SK-N-SH (cell line): ENCODE results near the gene SELENOP.

Source experiments
- CHD2 ChIP-seq: fragments of 150-350 bp; IDR thresholded peaks from 2 replicates; pipeline ENCODE4 v1.6.1; 2018; ENCODE audit warnings: low read length; ENCODE audit not compliant: partially characterized antibody
- EZH2phosphoT487 ChIP-seq: fragments of 200-600 bp; sonication (generic); IDR thresholded peaks from 2 replicates; pipeline ENCODE4 v1.6.1; 2017; ENCODE audit warnings: low read depth, mixed run types, mild to moderate bottlenecking, antibody characterized with exemption, moderate library complexity, borderline replicate concordance
- FOXM1 ChIP-seq: IDR thresholded peaks from 2 replicates; pipeline ENCODE4 v1.4.0; 2012; ENCODE audit warnings: low read depth, mild to moderate bottlenecking
- MEF2A ChIP-seq: IDR thresholded peaks from 2 replicates; pipeline ENCODE4 v1.4.0; 2012; ENCODE audit warnings: low read depth, borderline replicate concordance
- MXI1 ChIP-seq: IDR thresholded peaks from 2 replicates; pipeline ENCODE4 v1.6.1; 2012; ENCODE audit warnings: mild to moderate bottlenecking, low read depth, low read length, improper control_type of control experiment
- NRF1 ChIP-seq: IDR thresholded peaks from 2 replicates; pipeline ENCODE4 v1.6.1; 2012; ENCODE audit warnings: low read depth, mild to moderate bottlenecking, low read length
- RCOR1 ChIP-seq: fragments of 150-350 bp; IDR thresholded peaks from 2 replicates; pipeline ENCODE4 v1.6.1; 2017; ENCODE audit warnings: antibody characterized with exemption, low read length
- RXRA ChIP-seq: IDR thresholded peaks from 2 replicates; pipeline ENCODE4 v1.4.0; 2012; ENCODE audit warnings: low read depth, mild to moderate bottlenecking, borderline replicate concordance
- SIN3A ChIP-seq: IDR thresholded peaks from 2 replicates; pipeline ENCODE4 v1.6.1; 2012; ENCODE audit warnings: low read depth, mild to moderate bottlenecking, low read length, moderate library complexity, borderline replicate concordance
- USF2 ChIP-seq: fragments of 150-350 bp; IDR thresholded peaks from 2 replicates; pipeline ENCODE4 v1.6.1; 2017; ENCODE audit warnings: antibody characterized with exemption, low read length, low read depth, borderline replicate concordance
- TF ChIP-seq, protein P1 (sequence below): fragments of 200-600 bp; sonication (generic); IDR thresholded peaks from 2 replicates; pipeline ENCODE4 v1.6.1; 2017; ENCODE audit warnings: antibody characterized with exemption, mild to moderate bottlenecking, moderate library complexity
- TF ChIP-seq, protein P2 (sequence below): IDR thresholded peaks from 2 replicates; pipeline ENCODE4 v1.6.1; 2012; ENCODE audit warnings: mild to moderate bottlenecking, low read depth, low read length, moderate library complexity

GRCh38 chr5:42830924-42831323 is 19.2 kb upstream of the SELENOP start:
- TF ChIP-seq, protein P1, sequence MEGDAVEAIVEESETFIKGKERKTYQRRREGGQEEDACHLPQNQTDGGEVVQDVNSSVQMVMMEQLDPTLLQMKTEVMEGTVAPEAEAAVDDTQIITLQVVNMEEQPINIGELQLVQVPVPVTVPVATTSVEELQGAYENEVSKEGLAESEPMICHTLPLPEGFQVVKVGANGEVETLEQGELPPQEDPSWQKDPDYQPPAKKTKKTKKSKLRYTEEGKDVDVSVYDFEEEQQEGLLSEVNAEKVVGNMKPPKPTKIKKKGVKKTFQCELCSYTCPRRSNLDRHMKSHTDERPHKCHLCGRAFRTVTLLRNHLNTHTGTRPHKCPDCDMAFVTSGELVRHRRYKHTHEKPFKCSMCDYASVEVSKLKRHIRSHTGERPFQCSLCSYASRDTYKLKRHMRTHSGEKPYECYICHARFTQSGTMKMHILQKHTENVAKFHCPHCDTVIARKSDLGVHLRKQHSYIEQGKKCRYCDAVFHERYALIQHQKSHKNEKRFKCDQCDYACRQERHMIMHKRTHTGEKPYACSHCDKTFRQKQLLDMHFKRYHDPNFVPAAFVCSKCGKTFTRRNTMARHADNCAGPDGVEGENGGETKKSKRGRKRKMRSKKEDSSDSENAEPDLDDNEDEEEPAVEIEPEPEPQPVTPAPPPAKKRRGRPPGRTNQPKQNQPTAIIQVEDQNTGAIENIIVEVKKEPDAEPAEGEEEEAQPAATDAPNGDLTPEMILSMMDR, result no peak
- no peak for TF ChIP-seq SIN3A
- TF ChIP-seq, protein P2, sequence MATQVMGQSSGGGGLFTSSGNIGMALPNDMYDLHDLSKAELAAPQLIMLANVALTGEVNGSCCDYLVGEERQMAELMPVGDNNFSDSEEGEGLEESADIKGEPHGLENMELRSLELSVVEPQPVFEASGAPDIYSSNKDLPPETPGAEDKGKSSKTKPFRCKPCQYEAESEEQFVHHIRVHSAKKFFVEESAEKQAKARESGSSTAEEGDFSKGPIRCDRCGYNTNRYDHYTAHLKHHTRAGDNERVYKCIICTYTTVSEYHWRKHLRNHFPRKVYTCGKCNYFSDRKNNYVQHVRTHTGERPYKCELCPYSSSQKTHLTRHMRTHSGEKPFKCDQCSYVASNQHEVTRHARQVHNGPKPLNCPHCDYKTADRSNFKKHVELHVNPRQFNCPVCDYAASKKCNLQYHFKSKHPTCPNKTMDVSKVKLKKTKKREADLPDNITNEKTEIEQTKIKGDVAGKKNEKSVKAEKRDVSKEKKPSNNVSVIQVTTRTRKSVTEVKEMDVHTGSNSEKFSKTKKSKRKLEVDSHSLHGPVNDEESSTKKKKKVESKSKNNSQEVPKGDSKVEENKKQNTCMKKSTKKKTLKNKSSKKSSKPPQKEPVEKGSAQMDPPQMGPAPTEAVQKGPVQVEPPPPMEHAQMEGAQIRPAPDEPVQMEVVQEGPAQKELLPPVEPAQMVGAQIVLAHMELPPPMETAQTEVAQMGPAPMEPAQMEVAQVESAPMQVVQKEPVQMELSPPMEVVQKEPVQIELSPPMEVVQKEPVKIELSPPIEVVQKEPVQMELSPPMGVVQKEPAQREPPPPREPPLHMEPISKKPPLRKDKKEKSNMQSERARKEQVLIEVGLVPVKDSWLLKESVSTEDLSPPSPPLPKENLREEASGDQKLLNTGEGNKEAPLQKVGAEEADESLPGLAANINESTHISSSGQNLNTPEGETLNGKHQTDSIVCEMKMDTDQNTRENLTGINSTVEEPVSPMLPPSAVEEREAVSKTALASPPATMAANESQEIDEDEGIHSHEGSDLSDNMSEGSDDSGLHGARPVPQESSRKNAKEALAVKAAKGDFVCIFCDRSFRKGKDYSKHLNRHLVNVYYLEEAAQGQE, result no peak
- TF ChIP-seq MXI1, result no peak
- no peak for TF ChIP-seq MEF2A
- TF ChIP-seq USF2, result no peak
- no peak for TF ChIP-seq NRF1
- no peak for TF ChIP-seq RXRA
- TF ChIP-seq FOXM1, result no peak
- TF ChIP-seq EZH2phosphoT487, result no peak
- TF ChIP-seq CHD2, result no peak
- TF ChIP-seq RCOR1, result no peak
